Astrocyte (in vitro differentiated cells and primary cell): ENCODE measurements around the gene HSPA14.

Experiments
- CTCF ChIP-seq: IDR thresholded peaks from 2 replicates; pipeline ENCODE4 v1.5.1; 2011; ENCODE audit warnings: low read depth, mild to moderate bottlenecking, inconsistent platforms, low read length, moderate library complexity; ENCODE audit not compliant: insufficient read depth
- EZH2 ChIP-seq: IDR thresholded peaks from 2 replicates; pipeline ENCODE4 v1.6.1; 2012; ENCODE audit warnings: mild to moderate bottlenecking, low read length, inconsistent platforms; ENCODE audit not compliant: insufficient read depth

- TF ChIP-seq CTCF (no peak), EZH2 (no peak)
Observed at GRCh38 chr10:14833106-14833505, 5.0 kb upstream of the HSPA14 start.
